Neural cell (in vitro differentiated cells): ENCODE data around the gene SMYD5. TPM values are rescaled to one million over a fixed set of nuclear protein-coding genes. Genes with fewer than 3 reads are reported as not detected.

ENCODE experiments used
- H2AFZ ChIP-seq: fragments of 200-600, 300-800 bp; sonication (generic), shearing (Covaris generic); 2 replicates; pipeline ENCODE4 v1.6.0; 2014; ENCODE audit warnings: low read depth, mild to moderate bottlenecking, antibody characterized with exemption, low read length, moderate library complexity
- H3F3A ChIP-seq: fragments of 200-600 bp; shearing (Covaris generic); 2 replicates; pipeline ENCODE4 v1.6.1; 2016; ENCODE audit warnings: mild to moderate bottlenecking, moderate library complexity, mixed read lengths, antibody characterized with exemption, low read length; ENCODE audit not compliant: insufficient read depth, poor library complexity, severe bottlenecking
- H3K27ac ChIP-seq: fragments of 200-600, 300-800 bp; sonication (generic), shearing (Covaris generic); 2 replicates; pipeline ENCODE4 v1.5.1; 2014; ENCODE audit warnings: mild to moderate bottlenecking, low read length, moderate library complexity
- H3K27me3 ChIP-seq: fragments of 300-800, 200-600 bp; sonication (generic), shearing (Covaris generic); 2 replicates; pipeline ENCODE4 v1.6.0; 2014; ENCODE audit warnings: mild to moderate bottlenecking, low read depth, low read length, moderate library complexity; ENCODE audit not compliant: insufficient read depth
- H3K36me3 ChIP-seq: fragments of 300-800, 200-600 bp; sonication (generic), shearing (Covaris generic); 2 replicates; pipeline ENCODE4 v1.5.1; 2014; ENCODE audit warnings: mild to moderate bottlenecking, antibody characterized with exemption, low read length, moderate library complexity; ENCODE audit not compliant: insufficient read depth
- H3K4me2 ChIP-seq: fragments of 300-800, 200-600 bp; sonication (generic), shearing (Covaris generic); 2 replicates; pipeline ENCODE4 v1.6.0; 2014; ENCODE audit warnings: mild to moderate bottlenecking, low read length
- H3K4me3 ChIP-seq: fragments of 300-800, 200-600 bp; sonication (generic), shearing (Covaris generic); 2 replicates; pipeline ENCODE4 v1.5.1; 2014; ENCODE audit warnings: mild to moderate bottlenecking, low read length, moderate library complexity
- H3K79me2 ChIP-seq: fragments of 200-600 bp; shearing (Covaris generic); replicated peaks from 2 replicates; pipeline ENCODE4 v1.6.0; 2014; ENCODE audit warnings: mild to moderate bottlenecking, low read length, moderate library complexity; ENCODE audit not compliant: insufficient read depth
- H3K9ac ChIP-seq: fragments of 300-800, 200-600 bp; sonication (generic), shearing (Covaris generic); 2 replicates; pipeline ENCODE4 v1.6.1; 2016; ENCODE audit warnings: mild to moderate bottlenecking, low read length, mixed read lengths
- H3K9me2 ChIP-seq: fragments of 200-600 bp; shearing (Covaris generic); 2 replicates; pipeline ENCODE4 v1.6.1; 2016; ENCODE audit warnings: mild to moderate bottlenecking, low read length, mixed read lengths; ENCODE audit not compliant: insufficient read depth
- H3K9me3 ChIP-seq: fragments of 200-600, 300-800 bp; sonication (generic), shearing (Covaris generic); 2 replicates; pipeline ENCODE4 v1.6.1; 2016; ENCODE audit warnings: mild to moderate bottlenecking, mixed run types, low read length, moderate library complexity, mixed read lengths
- H4K20me1 ChIP-seq: fragments of 200-600 bp; shearing (Covaris generic); 2 replicates; pipeline ENCODE4 v1.6.1; 2016; ENCODE audit warnings: mild to moderate bottlenecking, mixed run types; ENCODE audit not compliant: insufficient read depth
- CTCF ChIP-seq: fragments of 450-650 bp; IDR thresholded peaks from 2 replicates; pipeline ENCODE4 v1.5.1; 2014; ENCODE audit warnings: antibody characterized with exemption, mild to moderate bottlenecking, moderate library complexity; ENCODE audit not compliant: poor library complexity, severe bottlenecking
- EP300 ChIP-seq: fragments of 450-650 bp; conservative IDR thresholded peaks from 2 replicates; pipeline ENCODE4 v1.6.1; 2014; ENCODE audit warnings: antibody characterized with exemption, mild to moderate bottlenecking, moderate library complexity; ENCODE audit not compliant: poor library complexity, severe bottlenecking
- EZH2 ChIP-seq: fragments of 200-600, 300-800 bp; shearing (Covaris generic), sonication (generic); IDR thresholded peaks from 2 replicates; pipeline ENCODE4 v1.6.1; 2014; ENCODE audit warnings: antibody characterized with exemption, low read length, borderline replicate concordance, mild to moderate bottlenecking; ENCODE audit not compliant: insufficient read depth, poor library complexity, severe bottlenecking
- MXI1 ChIP-seq: fragments of 450-650 bp; conservative IDR thresholded peaks from 2 replicates; pipeline ENCODE4 v1.6.1; 2014; ENCODE audit warnings: antibody characterized with exemption, mild to moderate bottlenecking; ENCODE audit not compliant: poor library complexity, severe bottlenecking
- POLR2AphosphoS5 ChIP-seq: IDR thresholded peaks from 2 replicates; pipeline ENCODE4 v1.6.1; 2012
- RAD21 ChIP-seq: fragments of 450-650 bp; conservative IDR thresholded peaks from 2 replicates; pipeline ENCODE4 v1.6.1; 2014; ENCODE audit warnings: antibody characterized with exemption, mild to moderate bottlenecking, moderate library complexity
- REST ChIP-seq: IDR thresholded peaks from 2 replicates; pipeline ENCODE4 v1.6.1; 2012; ENCODE audit warnings: borderline replicate concordance
- SMC3 ChIP-seq: fragments of 450-650 bp; conservative IDR thresholded peaks from 2 replicates; pipeline ENCODE4 v1.6.1; 2014; ENCODE audit warnings: antibody characterized with exemption, mild to moderate bottlenecking, moderate library complexity; ENCODE audit not compliant: poor library complexity
- TAF1 ChIP-seq: IDR thresholded peaks from 2 replicates; pipeline ENCODE4 v1.6.1; 2012; ENCODE audit warnings: low read depth
- polyA plus RNA-seq: library from polyadenylated mRNA; depleted of rRNA; stranded (reverse); fragments of >200 nt; gene quantifications from 2 replicates; pipeline ENCODE4 v1.2.3, GENCODE V29; 2014

SMYD5 gene
- polyA plus RNA-seq, 1 donor from 2014 or later = 15.5 TPM

- no peak overlapping the region for H2AFZ ChIP-seq
- H3K27me3 ChIP-seq = no peaks in the 10 kb centered on the region
- no peak overlapping the region for H3K27ac ChIP-seq
- H3K9me3 ChIP-seq = no peaks in the 10 kb centered on the region
- H3K79me2 ChIP-seq = no peaks in the 10 kb centered on the region
- H4K20me1 ChIP-seq = no peaks in the 10 kb centered on the region
- H3K4me2 ChIP-seq = no peak overlapping the region
- H3K36me3 ChIP-seq = peaks cover 7% of the 10 kb centered on the region
- H3F3A ChIP-seq = no peaks in the 10 kb centered on the region
- H3K9me2 ChIP-seq = no peaks in the 10 kb centered on the region
- H3K9ac ChIP-seq = no peak overlapping the region
- TF ChIP-seq CTCF = no peak
- no peak for TF ChIP-seq SMC3
- TF ChIP-seq RAD21 = no peak
- TF ChIP-seq EP300 = no peak
- TF ChIP-seq EZH2 = no peak
- TF ChIP-seq MXI1 = no peak
- TF ChIP-seq REST = no peak
- TF ChIP-seq POLR2AphosphoS5 = no peak
- no peak for TF ChIP-seq TAF1
- H3K4me3 ChIP-seq = no peak overlapping the region
Measured at GRCh38 chr2:73257021-73257420, 43.0 kb downstream of the SMYD5 start.

- H3K9ac ChIP-seq = no peak overlapping the region
- H3K4me2 ChIP-seq = no peak overlapping the region
- no peak overlapping the region for H3K4me3 ChIP-seq
- H3K9me2 ChIP-seq = no peaks in the 10 kb centered on the region
- peaks cover 7% of the 10 kb centered on the region for H3K36me3 ChIP-seq
- no peak overlapping the region for H3K27ac ChIP-seq
- H3F3A ChIP-seq = no peaks in the 10 kb centered on the region
- H3K27me3 ChIP-seq = no peaks in the 10 kb centered on the region
- H3K9me3 ChIP-seq = no peaks in the 10 kb centered on the region
- H3K79me2 ChIP-seq = no peaks in the 10 kb centered on the region
- H4K20me1 ChIP-seq = no peaks in the 10 kb centered on the region
- H2AFZ ChIP-seq = no peak overlapping the region
- TF ChIP-seq CTCF (no peak), EZH2 (no peak), EP300 (no peak), SMC3 (no peak), TAF1 (no peak), REST (no peak), RAD21 (no peak), POLR2AphosphoS5 (no peak), MXI1 (no peak)
Measured at GRCh38 chr2:73257425-73258125, 43.5 kb downstream of the SMYD5 start.
